HEK293 (cell line): Measurements from ENCODE around the gene OSCAR.

ENCODE experiments used
- CTCF ChIA-PET: fragments of 350-600 bp; formaldehyde crosslinking; extraction: SDS; loops from one replicate; lab custom pipeline; 2021; ENCODE audit warnings: antibody characterized with exemption; lab: Yijun Ruan, JAX
- POLR2A ChIA-PET: fragments of 300-600 bp; formaldehyde crosslinking; extraction: SDS; loops from one replicate; lab custom pipeline; 2020; ENCODE audit warnings: antibody characterized with exemption, inconsistent platforms; lab: Yijun Ruan, JAX
- H3K27ac ChIP-seq: fragments of 200-500 bp; sonication (Bioruptor generic); 2 replicates; pipeline ENCODE4 v1.5.1; 2014; ENCODE audit warnings: low read depth, low read length, control low read depth, inconsistent platforms; ENCODE audit errors: extremely low read depth
- H3K36me3 ChIP-seq, 2 experiments: fragments of 200-500 bp in 1 of 2; sonication (Bioruptor generic) in 1 of 2; 1 replicate in 1 of 2; 2 replicates in 1 of 2; pipeline ENCODE4 v1.5.1; 2014 to 2017; ENCODE audit warnings: inconsistent platforms in 2 of 2, low read length in 2 of 2; ENCODE audit not compliant: control insufficient read depth in 2 of 2, insufficient read depth in 1 of 2
- H3K4me1 ChIP-seq: fragments of 200-500 bp; sonication (Bioruptor generic); 2 replicates; pipeline ENCODE4 v1.5.1; 2014; ENCODE audit warnings: mild to moderate bottlenecking, low read length, inconsistent platforms; ENCODE audit not compliant: control insufficient read depth, insufficient read depth
- H3K4me3 ChIP-seq: 2 replicates; pipeline ENCODE4 v1.5.1; 2011; ENCODE audit warnings: low read depth, mild to moderate bottlenecking, control low read depth, low read length, moderate library complexity
- H3K9me3 ChIP-seq: fragments of 200-500 bp; sonication (Bioruptor generic); 2 replicates; pipeline ENCODE4 v1.5.1; 2014; ENCODE audit warnings: low read depth, low read length, inconsistent platforms; ENCODE audit not compliant: control insufficient read depth, insufficient read depth
- CTCF ChIP-seq: fragments of 450-650 bp; formaldehyde crosslinking; IDR thresholded peaks from 2 replicates; pipeline ENCODE4 v1.5.1; 2016; ENCODE audit warnings: missing biosample characterization, missing genetic modification characterization
- EGR2 ChIP-seq: fragments of 450-650 bp; formaldehyde crosslinking; IDR thresholded peaks from 2 replicates; pipeline ENCODE4 v1.5.1; 2016; ENCODE audit warnings: low read depth, missing biosample characterization, missing genetic modification characterization
- PRDM1 ChIP-seq: fragments of 450-650 bp; formaldehyde crosslinking; IDR thresholded peaks from 2 replicates; pipeline ENCODE4; 2016; ENCODE audit warnings: missing biosample characterization, missing genetic modification characterization
- SALL2 ChIP-seq: fragments of 450-650 bp; formaldehyde crosslinking; IDR thresholded peaks from 2 replicates; pipeline ENCODE4 v1.5.0; 2017; ENCODE audit warnings: missing biosample characterization, mild to moderate bottlenecking, missing genetic modification characterization, borderline replicate concordance
- ZBTB49 ChIP-seq: fragments of 450-650 bp; formaldehyde crosslinking; IDR thresholded peaks from 2 replicates; pipeline ENCODE4 v1.5.1; 2016; ENCODE audit warnings: missing biosample characterization, missing genetic modification characterization, low read depth
- ZBTB6 ChIP-seq: fragments of 450-650 bp; formaldehyde crosslinking; IDR thresholded peaks from 2 replicates; pipeline ENCODE4 v1.5.1; 2017; ENCODE audit warnings: missing biosample characterization, missing genetic modification characterization
- ZBTB8A ChIP-seq: fragments of 450-650 bp; formaldehyde crosslinking; IDR thresholded peaks from 2 replicates; pipeline ENCODE4 v1.5.1; 2016; ENCODE audit warnings: missing biosample characterization, missing genetic modification characterization
- ZFHX2 ChIP-seq: fragments of 450-650 bp; formaldehyde crosslinking; conservative IDR thresholded peaks from 2 replicates; pipeline ENCODE4 v1.5.1; 2016; ENCODE audit warnings: missing biosample characterization, missing genetic modification characterization
- ZNF16 ChIP-seq: fragments of 450-650 bp; formaldehyde crosslinking; IDR thresholded peaks from 2 replicates; pipeline ENCODE4 v1.5.1; 2016; ENCODE audit warnings: low read depth, missing biosample characterization, missing genetic modification characterization
- ZNF169 ChIP-seq: fragments of 450-650 bp; formaldehyde crosslinking; IDR thresholded peaks from 2 replicates; pipeline ENCODE4 v1.5.1; 2016; ENCODE audit warnings: missing biosample characterization, missing genetic modification characterization
- ZNF221 ChIP-seq: fragments of 450-650 bp; formaldehyde crosslinking; IDR thresholded peaks from 2 replicates; pipeline ENCODE4 v1.5.1; 2017; ENCODE audit warnings: missing biosample characterization, missing genetic modification characterization, borderline replicate concordance
- ZNF23 ChIP-seq: fragments of 450-650 bp; formaldehyde crosslinking; IDR thresholded peaks from 2 replicates; pipeline ENCODE4 v1.5.1; 2016; ENCODE audit warnings: missing biosample characterization, missing genetic modification characterization, borderline replicate concordance
- ZNF366 ChIP-seq: fragments of 450-650 bp; formaldehyde crosslinking; conservative IDR thresholded peaks from 2 replicates; pipeline ENCODE4 v1.5.1; 2016; ENCODE audit warnings: missing biosample characterization, missing genetic modification characterization
- ZNF521 ChIP-seq: fragments of 450-650 bp; formaldehyde crosslinking; IDR thresholded peaks from 2 replicates; pipeline ENCODE4 v1.5.1; 2017; ENCODE audit warnings: missing biosample characterization, mild to moderate bottlenecking, missing genetic modification characterization
- ZNF626 ChIP-seq: fragments of 450-650 bp; sonication (Bioruptor Pico); formaldehyde crosslinking; IDR thresholded peaks from 2 replicates; pipeline ENCODE4 v1.5.1; 2018; ENCODE audit warnings: missing biosample characterization, missing genetic modification characterization, inconsistent platforms
- ZNF707 ChIP-seq: fragments of 450-650 bp; formaldehyde crosslinking; IDR thresholded peaks from 2 replicates; pipeline ENCODE4 v1.5.1; 2016; ENCODE audit warnings: missing biosample characterization, missing genetic modification characterization
- ZSCAN18 ChIP-seq: fragments of 450-650 bp; formaldehyde crosslinking; IDR thresholded peaks from 2 replicates; pipeline ENCODE4 v1.5.1; 2016; ENCODE audit warnings: missing biosample characterization, missing genetic modification characterization
- ZSCAN4 ChIP-seq: fragments of 450-650 bp; formaldehyde crosslinking; IDR thresholded peaks from 2 replicates; pipeline ENCODE4 v1.5.1; 2017; ENCODE audit warnings: missing biosample characterization, missing genetic modification characterization

OSCAR gene

GRCh38 chr19:54145541-54146158, 45.0 kb upstream of the OSCAR start:
- H3K27ac ChIP-seq: no peak overlapping the region
- ChIA-PET POLR2A (interaction anchor here (1.5 kb wide), 1 partner anchor 9 kb away, joined by 8 read pairs; the partner anchor contains the start of gene CNOT3), CTCF (interaction anchor here (0.6 kb wide), 1 partner anchor 14 kb away, joined by 3 read pairs; no protein-coding TSS in a partner anchor)
- H3K9me3 ChIP-seq: no peaks in the 10 kb centered on the region
- no peak overlapping the region for H3K4me3 ChIP-seq
- H3K36me3 ChIP-seq: peaks cover 65 to 99% of the 10 kb centered on the region in 2 experiments
- H3K4me1 ChIP-seq: no peaks in the 10 kb centered on the region
- TF ChIP-seq ZNF221 (tag by site-specific recombination): no peak
- no peak for TF ChIP-seq ZNF366 (tag by site-specific recombination)
- peak; percentile 54; the same call in 1 of the 2 replicates for TF ChIP-seq EGR2 (tag by site-specific recombination)
- TF ChIP-seq ZFHX2 (tag by site-specific recombination): peak; percentile 38

- H3K36me3 ChIP-seq: peaks cover 47 to 88% of the 10 kb centered on the region in 2 experiments
- no peak overlapping the region for H3K27ac ChIP-seq
- TF ChIP-seq ZSCAN18 (tag by site-specific recombination) (no peak), ZBTB49 (tag by site-specific recombination) (no peak), SALL2 (tag by site-specific recombination) (no peak), ZNF626 (tag by site-specific recombination) (no peak)
- TF ChIP-seq, all 188 proteins: peak for 0
- ChIA-PET CTCF (no interaction called here), POLR2A (interaction anchor here (0.6 to 1.1 kb wide), 3 partner anchors 10 to 31 kb away, joined by 3 to 5 read pairs (median 3); partner anchors contain the start of genes PRPF31 and TFPT)
- Histone ChIP-seq H3K4me3 (no peak overlapping the region), H3K4me1 (peaks cover 5% of the 10 kb centered on the region), H3K9me3 (no peaks in the 10 kb centered on the region)
These were observed 41.7 kb upstream of the OSCAR start for GRCh38 chr19:54142166-54142780.

- Histone ChIP-seq H3K27ac (no peak overlapping the region), H3K4me3 (no peak overlapping the region), H3K9me3 (no peaks in the 10 kb centered on the region), H3K36me3 (peaks cover 40 to 79% of the 10 kb centered on the region in 2 experiments), H3K4me1 (peaks cover 6% of the 10 kb centered on the region)
- ChIA-PET CTCF (no interaction called here), POLR2A (interaction anchor here (0.6 to 1.1 kb wide), 2 partner anchors 16 to 30 kb away, joined by 3 read pairs; no protein-coding TSS in a partner anchor)
- no peak for TF ChIP-seq ZNF23 (tag by site-specific recombination)
- TF ChIP-seq ZNF707 (tag by site-specific recombination): no peak
- TF ChIP-seq PRDM1 (tag by site-specific recombination): no peak
- TF ChIP-seq ZBTB49 (tag by site-specific recombination): no peak
- TF ChIP-seq CTCF (tag by site-specific recombination): no peak
- TF ChIP-seq ZSCAN4 (tag by site-specific recombination): no peak
- no peak for TF ChIP-seq ZNF16 (tag by site-specific recombination)
- no peak for TF ChIP-seq ZNF169
- TF ChIP-seq ZBTB8A: no peak
- no peak for TF ChIP-seq ZBTB6 (tag by site-specific recombination)
- TF ChIP-seq ZNF521 (tag by site-specific recombination): no peak
These were observed 40.8 kb upstream of the OSCAR start for GRCh38 chr19:54141356-54141755.
